Type B pancreatic cell (in vitro differentiated cells): ENCODE results near the gene POMZP3. TPM values are rescaled to one million over a fixed set of nuclear protein-coding genes. Genes with fewer than 3 reads are reported as not detected.
"Not testable (repeated sequence)": the region's sequence is repeated elsewhere in the genome, so short reads cannot be mapped to it uniquely, and the experiment has no call there.

Source experiments
- DNase-seq: peaks from one replicate; pipeline ENCODE4 v3.0.0; 2021; ENCODE audit warnings: mixed read lengths; ENCODE audit not compliant: unreplicated experiment; ENCODE audit errors: extremely low spot score
- H3K27ac Mint-ChIP-seq: 2 replicates; pipeline ENCODE4 v1.8.0; 2021; ENCODE audit warnings: mild to moderate bottlenecking, mixed read lengths
- H3K27me3 Mint-ChIP-seq: 2 replicates; pipeline ENCODE4 v1.8.0; 2021; ENCODE audit warnings: mixed read lengths
- H3K36me3 Mint-ChIP-seq: 2 replicates; pipeline ENCODE4 v1.8.0; 2021; ENCODE audit warnings: mixed read lengths
- H3K4me1 Mint-ChIP-seq: one replicate; pipeline ENCODE4 v1.8.0; 2021; ENCODE audit warnings: mixed read lengths; ENCODE audit not compliant: unreplicated experiment
- H3K4me3 Mint-ChIP-seq: 2 replicates; pipeline ENCODE4 v1.8.0; 2021; ENCODE audit warnings: mild to moderate bottlenecking, mixed read lengths
- H3K9me3 Mint-ChIP-seq: 2 replicates; pipeline ENCODE4 v1.8.0; 2021; ENCODE audit warnings: mixed read lengths
- total RNA-seq: library from RNA; stranded (reverse); gene quantifications from 2 replicates; pipeline ENCODE4 v1.2.1, GENCODE V29; 2021; ENCODE audit warnings: low replicate concordance

The POMZP3 gene
- total RNA-seq, 1 donor from 2014 or later = 10.5 TPM

GRCh38 chr7:76606027-76606426 is 21.1 kb downstream of the POMZP3 start:
- not testable (repeated sequence) for DNase-seq, H3K27me3 Mint-ChIP-seq, H3K27ac Mint-ChIP-seq

GRCh38 chr7:76600650-76601049 is 26.4 kb downstream of the POMZP3 start:
- H3K4me1 Mint-ChIP-seq, DNase-seq, H3K4me3 Mint-ChIP-seq, H3K9me3 Mint-ChIP-seq, H3K27me3 Mint-ChIP-seq, H3K36me3 Mint-ChIP-seq: not testable (repeated sequence)
- peak overlapping the region; percentile 57 for H3K27ac Mint-ChIP-seq

More at GRCh38 chr7:76606027-76606426, 21.1 kb downstream of the POMZP3 start:
- not testable (repeated sequence) for H3K36me3 Mint-ChIP-seq, H3K9me3 Mint-ChIP-seq, H3K4me1 Mint-ChIP-seq, H3K4me3 Mint-ChIP-seq

- not testable (repeated sequence) for DNase-seq, H3K4me1 Mint-ChIP-seq, H3K36me3 Mint-ChIP-seq, H3K4me3 Mint-ChIP-seq, H3K27ac Mint-ChIP-seq, H3K27me3 Mint-ChIP-seq, H3K9me3 Mint-ChIP-seq
Measured at GRCh38 chr7:76600116-76600482, 27.0 kb downstream of the POMZP3 start.

- not testable (repeated sequence) for DNase-seq, H3K9me3 Mint-ChIP-seq, H3K4me3 Mint-ChIP-seq, H3K36me3 Mint-ChIP-seq, H3K4me1 Mint-ChIP-seq, H3K27me3 Mint-ChIP-seq, H3K27ac Mint-ChIP-seq
Measured at GRCh38 chr7:76598590-76599264, 28.4 kb downstream of the POMZP3 start.

- not testable (repeated sequence) for H3K36me3 Mint-ChIP-seq, H3K4me3 Mint-ChIP-seq, DNase-seq, H3K27ac Mint-ChIP-seq, H3K4me1 Mint-ChIP-seq, H3K9me3 Mint-ChIP-seq, H3K27me3 Mint-ChIP-seq
Measured at GRCh38 chr7:76597288-76597687, 29.8 kb downstream of the POMZP3 start.

GRCh38 chr7:76592694-76593093 is 34.4 kb downstream of the POMZP3 start:
- H3K4me3 Mint-ChIP-seq, DNase-seq, H3K4me1 Mint-ChIP-seq, H3K27me3 Mint-ChIP-seq, H3K9me3 Mint-ChIP-seq, H3K27ac Mint-ChIP-seq: not testable (repeated sequence)
- peaks cover 12% of the 10 kb centered on the region for H3K36me3 Mint-ChIP-seq

GRCh38 chr7:76591602-76592304 is 35.3 kb downstream of the POMZP3 start:
- H3K36me3 Mint-ChIP-seq = peaks cover 15% of the 10 kb centered on the region
- DNase-seq, H3K27ac Mint-ChIP-seq, H3K4me3 Mint-ChIP-seq, H3K4me1 Mint-ChIP-seq, H3K27me3 Mint-ChIP-seq, H3K9me3 Mint-ChIP-seq: not testable (repeated sequence)

GRCh38 chr7:76591033-76591432 is 36.0 kb downstream of the POMZP3 start:
- DNase-seq, H3K4me3 Mint-ChIP-seq, H3K9me3 Mint-ChIP-seq, H3K4me1 Mint-ChIP-seq, H3K27me3 Mint-ChIP-seq, H3K27ac Mint-ChIP-seq: not testable (repeated sequence)
- H3K36me3 Mint-ChIP-seq = peaks cover 15% of the 10 kb centered on the region

GRCh38 chr7:76588586-76588985 is 38.5 kb downstream of the POMZP3 start:
- H3K27ac Mint-ChIP-seq = not testable (repeated sequence)

GRCh38 chr7:76586585-76587315 is 40.3 kb downstream of the POMZP3 start:
- H3K27ac Mint-ChIP-seq, H3K27me3 Mint-ChIP-seq, H3K9me3 Mint-ChIP-seq, DNase-seq, H3K4me3 Mint-ChIP-seq, H3K4me1 Mint-ChIP-seq: not testable (repeated sequence)
- peaks cover 10% of the 10 kb centered on the region for H3K36me3 Mint-ChIP-seq

More at GRCh38 chr7:76588586-76588985, 38.5 kb downstream of the POMZP3 start:
- not testable (repeated sequence) for H3K4me1 Mint-ChIP-seq, H3K4me3 Mint-ChIP-seq, DNase-seq, H3K9me3 Mint-ChIP-seq, H3K36me3 Mint-ChIP-seq, H3K27me3 Mint-ChIP-seq

- Mint-ChIP-seq H3K4me3 (peak overlapping the region; percentile 20), H3K36me3 (peaks cover 10% of the 10 kb centered on the region), H3K27ac (peak overlapping the region; percentile 80)
- not testable (repeated sequence) for H3K27me3 Mint-ChIP-seq, H3K9me3 Mint-ChIP-seq, H3K4me1 Mint-ChIP-seq, DNase-seq
Measured at GRCh38 chr7:76583636-76584281, 43.3 kb downstream of the POMZP3 start.

GRCh38 chr7:76582848-76583631 is 44.0 kb downstream of the POMZP3 start:
- not testable (repeated sequence) for H3K9me3 Mint-ChIP-seq, DNase-seq, H3K4me1 Mint-ChIP-seq, H3K27me3 Mint-ChIP-seq
- peak overlapping the region; percentile 80 for H3K27ac Mint-ChIP-seq
- peak overlapping the region; percentile 20 for H3K4me3 Mint-ChIP-seq
- H3K36me3 Mint-ChIP-seq = peaks cover 10% of the 10 kb centered on the region
